GM18907 (cell line): Measurements from ENCODE around the gene MCFD2.
"Not testable (repeated sequence)": the region's sequence is repeated elsewhere in the genome, so short reads cannot be mapped to it uniquely, and the experiment has no call there.

Source experiments
- ATAC-seq: cut with Tn5 transposase; IDR thresholded peaks from one replicate; pipeline ENCODE4 v1.9.1; 2021; ENCODE audit warnings: mild to moderate bottlenecking, moderate library complexity; ENCODE audit not compliant: unreplicated experiment

The MCFD2 gene

GRCh38 chr2:46904908-46905678 lies 10.5 kb downstream of the MCFD2 start:
- ATAC-seq: not testable (repeated sequence)

- ATAC-seq: not testable (repeated sequence)
These were observed 12.6 kb downstream of the MCFD2 start for GRCh38 chr2:46902980-46903379.

DNA sequence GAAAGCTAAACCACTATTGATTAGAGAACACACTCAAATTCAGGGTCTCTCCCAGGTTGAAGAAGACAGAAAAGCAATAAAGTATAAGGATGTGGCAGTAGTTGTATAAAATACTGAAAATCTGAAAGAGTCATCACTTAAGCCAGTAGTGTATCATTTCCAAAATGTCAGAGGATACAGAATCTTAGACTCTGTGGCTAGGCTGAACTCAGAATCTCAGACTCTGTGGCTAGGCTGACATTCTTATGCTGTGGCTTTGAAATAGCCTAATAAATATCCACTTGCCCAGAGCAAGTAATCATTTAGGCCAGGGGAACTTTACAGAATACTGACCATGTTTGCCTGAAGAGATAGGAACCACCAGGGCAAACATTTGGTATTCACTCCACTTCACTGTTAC lies 13.1 kb downstream of the MCFD2 start:
- no peak for ATAC-seq

GRCh38 chr2:46901611-46902010 lies 14.0 kb downstream of the MCFD2 start:
- no peak for ATAC-seq

DNA sequence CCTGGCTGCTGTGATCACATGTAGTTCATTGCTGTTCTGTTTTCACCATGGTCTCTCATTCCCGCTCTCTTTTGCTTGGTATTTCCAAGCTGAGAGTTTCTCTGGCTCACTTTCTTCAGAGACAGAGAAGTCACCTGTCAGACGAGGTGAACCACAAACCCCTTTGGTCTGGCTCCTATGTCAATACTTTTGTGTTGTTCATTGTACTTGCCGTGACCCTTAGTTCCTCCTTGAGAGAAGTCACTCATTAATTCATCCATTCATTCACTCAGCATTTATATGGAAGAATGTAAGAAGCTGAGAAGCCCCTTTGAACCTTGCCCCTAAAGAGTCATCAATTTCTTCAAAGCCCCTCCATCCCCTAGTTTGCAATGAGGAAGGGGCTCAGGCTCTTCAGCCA lies 15.2 kb downstream of the MCFD2 start:
- no peak for ATAC-seq

- no peak for ATAC-seq
These were observed 16.6 kb downstream of the MCFD2 start for GRCh38 chr2:46899053-46899452.

DNA sequence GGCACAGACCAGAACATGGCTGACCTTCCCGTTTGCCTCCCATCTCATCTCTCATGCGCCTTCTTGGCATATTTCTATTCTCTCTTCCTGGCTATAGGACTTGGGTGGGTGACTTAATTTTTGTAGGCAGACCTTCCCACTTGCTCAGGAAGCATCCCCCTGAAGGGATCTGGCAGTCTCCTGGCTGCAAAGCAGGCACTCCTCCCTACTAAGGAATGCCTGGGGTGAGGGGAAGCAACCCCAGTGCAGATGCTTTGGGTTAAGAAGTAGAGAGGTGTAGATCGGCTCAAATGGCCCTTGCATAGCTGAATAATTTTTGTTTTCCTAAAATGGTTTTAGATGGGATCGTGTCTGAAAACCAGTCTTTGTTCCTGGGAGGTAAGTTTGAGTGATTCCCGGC lies 17.6 kb downstream of the MCFD2 start:
- ATAC-seq: no peak

DNA sequence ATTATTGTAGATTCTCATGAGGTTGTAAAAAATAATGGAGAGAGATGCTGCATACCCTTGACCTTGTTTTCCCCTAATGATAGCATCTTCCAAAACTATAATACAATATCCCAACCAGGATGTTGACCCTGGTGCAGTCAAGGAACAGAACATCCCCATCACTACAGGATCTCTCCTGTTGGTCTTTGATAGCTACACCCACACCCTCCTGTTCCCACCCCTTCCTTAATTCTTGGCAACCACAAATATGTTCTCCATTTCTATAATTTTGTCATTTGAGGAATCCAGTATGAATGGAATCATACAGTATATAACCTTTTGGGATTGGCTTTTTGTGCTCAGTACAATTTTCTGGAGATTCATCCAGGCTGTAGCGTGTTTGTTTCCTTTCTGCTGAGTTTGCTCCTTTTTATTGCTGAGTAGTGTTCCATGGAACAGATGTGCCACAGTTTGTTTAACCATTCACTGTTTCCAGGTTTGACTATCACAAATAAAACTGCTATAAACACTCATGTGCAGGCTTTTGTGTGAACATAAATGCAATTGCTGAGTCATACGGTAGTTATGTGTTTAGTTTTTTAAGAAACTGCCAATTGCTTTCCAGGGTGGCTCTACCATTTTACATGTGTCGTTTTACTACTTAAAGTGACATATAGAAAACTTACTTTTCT lies 22.2 kb downstream of the MCFD2 start:
- no peak for ATAC-seq

- no peak for ATAC-seq
These were observed 23.6 kb downstream of the MCFD2 start for GRCh38 chr2:46891956-46892553.

GRCh38 chr2:46888421-46888952 lies 27.1 kb downstream of the MCFD2 start:
- no peak for ATAC-seq

DNA sequence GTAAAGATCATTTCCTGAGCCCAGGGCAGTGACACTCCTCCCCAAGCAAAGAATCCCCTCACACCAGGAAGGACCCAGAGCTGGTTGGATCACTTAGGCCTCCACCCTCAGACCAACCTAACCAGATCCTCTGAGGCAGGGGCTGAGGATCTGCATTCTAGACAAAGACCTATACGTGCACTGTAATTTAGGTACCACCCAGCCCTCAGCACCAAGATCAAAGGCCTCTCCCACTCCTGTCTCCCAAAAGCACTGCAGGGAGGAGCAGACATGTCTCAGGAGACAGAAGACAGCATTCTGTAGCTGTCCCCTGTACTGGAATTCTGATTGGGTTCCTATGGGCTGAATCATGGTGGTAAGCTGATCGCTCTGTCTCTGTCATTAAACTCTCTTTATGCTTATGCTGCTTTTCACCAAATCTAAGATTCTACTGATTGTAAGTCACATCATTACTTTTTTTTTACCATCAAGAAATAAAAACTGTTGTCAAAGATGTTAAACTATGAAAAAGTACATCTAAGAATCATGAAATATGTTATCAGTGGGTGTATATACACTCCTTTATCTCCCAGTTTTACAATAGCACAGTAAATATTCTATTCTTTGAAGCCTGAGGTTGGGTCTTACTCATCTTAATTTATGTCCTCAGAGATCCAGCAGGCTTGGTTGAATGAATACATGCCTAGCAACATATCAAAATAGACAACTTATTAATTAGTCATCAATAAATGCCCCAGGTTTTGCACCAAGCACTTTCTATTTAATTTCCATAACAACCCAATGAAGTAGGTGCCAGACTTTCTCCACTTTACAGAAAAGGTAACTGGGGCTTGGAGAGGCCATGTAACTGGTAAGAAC lies 28.3 kb downstream of the MCFD2 start:
- ATAC-seq: no peak

DNA sequence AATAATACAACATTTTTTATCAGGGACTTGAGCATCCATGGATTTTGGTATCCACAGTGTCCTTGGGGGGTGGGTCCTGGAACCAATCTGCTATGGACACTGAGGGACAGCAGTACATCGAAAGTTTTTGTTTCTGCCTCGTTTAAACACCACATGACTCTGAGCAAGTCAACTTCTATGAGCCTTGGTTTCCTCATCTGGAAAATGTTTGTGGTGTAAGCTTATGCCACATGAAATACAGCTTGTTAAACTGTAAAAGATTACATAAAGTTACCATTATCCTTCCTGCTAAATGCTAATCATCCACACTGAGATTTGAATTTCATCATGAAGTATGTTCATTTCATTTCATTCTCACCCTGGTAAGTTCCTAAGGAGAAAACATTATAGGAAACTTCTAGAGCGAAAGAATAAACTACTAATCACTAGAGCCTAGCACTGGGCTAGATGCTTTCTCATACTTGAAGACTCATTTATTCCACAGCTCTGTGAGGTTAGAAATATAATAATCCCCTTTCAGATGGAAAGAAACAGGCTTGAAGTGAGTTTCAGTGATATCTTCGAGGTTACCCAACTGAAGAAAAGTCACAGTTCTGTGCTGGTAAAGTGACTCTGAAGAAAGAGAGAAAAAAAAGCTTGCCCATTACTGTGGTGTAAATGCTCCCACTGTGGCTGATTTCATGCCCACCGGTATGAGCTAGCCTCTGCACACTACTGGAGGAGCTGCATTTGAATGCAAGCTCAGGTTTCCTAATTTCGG lies 29.2 kb downstream of the MCFD2 start:
- no peak for ATAC-seq

GRCh38 chr2:46885376-46885775 lies 30.2 kb downstream of the MCFD2 start:
- no peak for ATAC-seq

DNA sequence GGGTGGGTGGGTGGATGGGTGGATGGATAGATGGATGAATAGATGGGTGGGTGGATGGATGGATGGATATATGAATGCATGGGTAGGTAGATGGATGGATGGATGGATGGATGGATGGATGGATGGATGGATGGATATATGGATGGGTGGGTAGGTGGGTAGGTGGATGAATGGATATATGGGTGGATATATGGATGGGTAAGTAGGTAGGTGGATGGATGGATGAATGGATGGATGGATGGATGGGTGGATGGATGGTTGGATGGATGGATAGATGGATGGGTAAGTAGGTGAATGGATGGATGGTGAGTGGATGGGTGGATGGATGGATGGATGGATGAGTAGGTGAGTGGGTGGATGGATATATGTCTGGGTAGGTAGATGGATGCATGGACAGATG lies 36.1 kb downstream of the MCFD2 start:
- no peak for ATAC-seq

GRCh38 chr2:46878886-46879285 lies 36.7 kb downstream of the MCFD2 start:
- no peak for ATAC-seq

- no peak for ATAC-seq
These were observed 37.2 kb downstream of the MCFD2 start for GRCh38 chr2:46878240-46878877.

- no peak for ATAC-seq
These were observed 37.9 kb downstream of the MCFD2 start for GRCh38 chr2:46877619-46878113.

- ATAC-seq: no peak
These were observed 38.7 kb downstream of the MCFD2 start for GRCh38 chr2:46876741-46877384.
